ENCODE results near the gene KCNQ1.

Gene KCNQ1

GRCh38 chr11:2443881-2444820, 657 bp upstream of the KCNQ1 start, which contains the start of gene TRPM5:
TSS of gene TRPM5 (minus strand) at chr11:2444514. CDS start at chr11:2423036, 21,478 bp downstream.
- TF ChIP-seq, protein P1, sequence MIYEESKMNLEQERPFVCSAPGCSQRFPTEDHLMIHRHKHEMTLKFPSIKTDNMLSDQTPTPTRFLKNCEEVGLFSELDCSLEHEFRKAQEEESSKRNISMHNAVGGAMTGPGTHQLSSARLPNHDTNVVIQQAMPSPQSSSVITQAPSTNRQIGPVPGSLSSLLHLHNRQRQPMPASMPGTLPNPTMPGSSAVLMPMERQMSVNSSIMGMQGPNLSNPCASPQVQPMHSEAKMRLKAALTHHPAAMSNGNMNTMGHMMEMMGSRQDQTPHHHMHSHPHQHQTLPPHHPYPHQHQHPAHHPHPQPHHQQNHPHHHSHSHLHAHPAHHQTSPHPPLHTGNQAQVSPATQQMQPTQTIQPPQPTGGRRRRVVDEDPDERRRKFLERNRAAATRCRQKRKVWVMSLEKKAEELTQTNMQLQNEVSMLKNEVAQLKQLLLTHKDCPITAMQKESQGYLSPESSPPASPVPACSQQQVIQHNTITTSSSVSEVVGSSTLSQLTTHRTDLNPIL (CRISPR knock-in tag; IDR thresholded peaks at IDR 0.05; ENCODE audit: low read depth): no peak
- TF ChIP-seq OSR1 (CRISPR knock-in tag; IDR thresholded peaks at IDR 0.05) (no peak), CSRNP3 (CRISPR knock-in tag; IDR thresholded peaks at IDR 0.05) (no peak), ZC3H10 (CRISPR knock-in tag; IDR thresholded peaks at IDR 0.05) (no peak), ZNF8 (CRISPR knock-in tag; IDR thresholded peaks at IDR 0.05) (no peak), ARNTL (CRISPR knock-in tag; IDR thresholded peaks at IDR 0.05; ENCODE audit: borderline replicate concordance, low read depth) (no peak), ZFP30 (CRISPR knock-in tag; IDR thresholded peaks at IDR 0.05) (no peak), BACH2 (CRISPR knock-in tag; IDR thresholded peaks at IDR 0.05; ENCODE audit: borderline replicate concordance) (no peak), ESRRG (CRISPR knock-in tag; IDR thresholded peaks at IDR 0.05) (no peak), ZNF70 (CRISPR knock-in tag; IDR thresholded peaks at IDR 0.05) (no peak), GLIS3 (CRISPR knock-in tag; IDR thresholded peaks at IDR 0.05) (no peak), TOX (CRISPR knock-in tag; IDR thresholded peaks at IDR 0.05; ENCODE audit: borderline replicate concordance) (no peak), SNAI2 (CRISPR knock-in tag; IDR thresholded peaks at IDR 0.05) (no peak)
- TF ChIP-seq, protein P2, sequence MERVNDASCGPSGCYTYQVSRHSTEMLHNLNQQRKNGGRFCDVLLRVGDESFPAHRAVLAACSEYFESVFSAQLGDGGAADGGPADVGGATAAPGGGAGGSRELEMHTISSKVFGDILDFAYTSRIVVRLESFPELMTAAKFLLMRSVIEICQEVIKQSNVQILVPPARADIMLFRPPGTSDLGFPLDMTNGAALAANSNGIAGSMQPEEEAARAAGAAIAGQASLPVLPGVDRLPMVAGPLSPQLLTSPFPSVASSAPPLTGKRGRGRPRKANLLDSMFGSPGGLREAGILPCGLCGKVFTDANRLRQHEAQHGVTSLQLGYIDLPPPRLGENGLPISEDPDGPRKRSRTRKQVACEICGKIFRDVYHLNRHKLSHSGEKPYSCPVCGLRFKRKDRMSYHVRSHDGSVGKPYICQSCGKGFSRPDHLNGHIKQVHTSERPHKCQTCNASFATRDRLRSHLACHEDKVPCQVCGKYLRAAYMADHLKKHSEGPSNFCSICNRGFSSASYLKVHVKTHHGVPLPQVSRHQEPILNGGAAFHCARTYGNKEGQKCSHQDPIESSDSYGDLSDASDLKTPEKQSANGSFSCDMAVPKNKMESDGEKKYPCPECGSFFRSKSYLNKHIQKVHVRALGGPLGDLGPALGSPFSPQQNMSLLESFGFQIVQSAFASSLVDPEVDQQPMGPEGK (CRISPR knock-in tag; IDR thresholded peaks at IDR 0.05; ENCODE audit: borderline replicate concordance): no peak
- TF ChIP-seq, protein P3, sequence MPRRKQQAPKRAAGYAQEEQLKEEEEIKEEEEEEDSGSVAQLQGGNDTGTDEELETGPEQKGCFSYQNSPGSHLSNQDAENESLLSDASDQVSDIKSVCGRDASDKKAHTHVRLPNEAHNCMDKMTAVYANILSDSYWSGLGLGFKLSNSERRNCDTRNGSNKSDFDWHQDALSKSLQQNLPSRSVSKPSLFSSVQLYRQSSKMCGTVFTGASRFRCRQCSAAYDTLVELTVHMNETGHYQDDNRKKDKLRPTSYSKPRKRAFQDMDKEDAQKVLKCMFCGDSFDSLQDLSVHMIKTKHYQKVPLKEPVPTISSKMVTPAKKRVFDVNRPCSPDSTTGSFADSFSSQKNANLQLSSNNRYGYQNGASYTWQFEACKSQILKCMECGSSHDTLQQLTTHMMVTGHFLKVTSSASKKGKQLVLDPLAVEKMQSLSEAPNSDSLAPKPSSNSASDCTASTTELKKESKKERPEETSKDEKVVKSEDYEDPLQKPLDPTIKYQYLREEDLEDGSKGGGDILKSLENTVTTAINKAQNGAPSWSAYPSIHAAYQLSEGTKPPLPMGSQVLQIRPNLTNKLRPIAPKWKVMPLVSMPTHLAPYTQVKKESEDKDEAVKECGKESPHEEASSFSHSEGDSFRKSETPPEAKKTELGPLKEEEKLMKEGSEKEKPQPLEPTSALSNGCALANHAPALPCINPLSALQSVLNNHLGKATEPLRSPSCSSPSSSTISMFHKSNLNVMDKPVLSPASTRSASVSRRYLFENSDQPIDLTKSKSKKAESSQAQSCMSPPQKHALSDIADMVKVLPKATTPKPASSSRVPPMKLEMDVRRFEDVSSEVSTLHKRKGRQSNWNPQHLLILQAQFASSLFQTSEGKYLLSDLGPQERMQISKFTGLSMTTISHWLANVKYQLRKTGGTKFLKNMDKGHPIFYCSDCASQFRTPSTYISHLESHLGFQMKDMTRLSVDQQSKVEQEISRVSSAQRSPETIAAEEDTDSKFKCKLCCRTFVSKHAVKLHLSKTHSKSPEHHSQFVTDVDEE (CRISPR knock-in tag; IDR thresholded peaks at IDR 0.05): no peak
- TF ChIP-seq, protein P4, sequence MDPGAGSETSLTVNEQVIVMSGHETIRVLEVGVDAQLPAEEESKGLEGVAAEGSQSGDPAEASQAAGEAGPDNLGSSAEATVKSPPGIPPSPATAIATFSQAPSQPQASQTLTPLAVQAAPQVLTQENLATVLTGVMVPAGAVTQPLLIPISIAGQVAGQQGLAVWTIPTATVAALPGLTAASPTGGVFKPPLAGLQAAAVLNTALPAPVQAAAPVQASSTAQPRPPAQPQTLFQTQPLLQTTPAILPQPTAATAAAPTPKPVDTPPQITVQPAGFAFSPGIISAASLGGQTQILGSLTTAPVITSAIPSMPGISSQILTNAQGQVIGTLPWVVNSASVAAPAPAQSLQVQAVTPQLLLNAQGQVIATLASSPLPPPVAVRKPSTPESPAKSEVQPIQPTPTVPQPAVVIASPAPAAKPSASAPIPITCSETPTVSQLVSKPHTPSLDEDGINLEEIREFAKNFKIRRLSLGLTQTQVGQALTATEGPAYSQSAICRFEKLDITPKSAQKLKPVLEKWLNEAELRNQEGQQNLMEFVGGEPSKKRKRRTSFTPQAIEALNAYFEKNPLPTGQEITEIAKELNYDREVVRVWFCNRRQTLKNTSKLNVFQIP (CRISPR knock-in tag; IDR thresholded peaks at IDR 0.05; ENCODE audit: borderline replicate concordance, low read depth): no peak
- ATAC-seq: no peak

GRCh38 chr11:2445746-2446551, 1.1 kb downstream of the KCNQ1 start:
- ATAC-seq: no peak
- TF ChIP-seq, protein P4 (CRISPR knock-in tag; IDR thresholded peaks at IDR 0.05; ENCODE audit: borderline replicate concordance, low read depth): no peak
- TF ChIP-seq ZFP30 (CRISPR knock-in tag; IDR thresholded peaks at IDR 0.05): no peak
- no peak for TF ChIP-seq RARB (CRISPR knock-in tag; IDR thresholded peaks at IDR 0.05)
- no peak for TF ChIP-seq BACH2 (CRISPR knock-in tag; IDR thresholded peaks at IDR 0.05; ENCODE audit: borderline replicate concordance)

All from SK-N-SH treated with all-trans-retinoic acid at 6 μM for 48 hours (cell line).